NCI-H2227 (cell line): ENCODE results near the gene VN1R5.
"Not testable (repeated sequence)": the region's sequence is repeated elsewhere in the genome, so short reads cannot be mapped to it uniquely, and the experiment has no call there.

Experiments
- DNase-seq: peaks from one replicate; lab custom pipeline; 2025; ENCODE audit not compliant: unreplicated experiment; lab: John Stamatoyannopoulos, UW

The VN1R5 gene

DNA sequence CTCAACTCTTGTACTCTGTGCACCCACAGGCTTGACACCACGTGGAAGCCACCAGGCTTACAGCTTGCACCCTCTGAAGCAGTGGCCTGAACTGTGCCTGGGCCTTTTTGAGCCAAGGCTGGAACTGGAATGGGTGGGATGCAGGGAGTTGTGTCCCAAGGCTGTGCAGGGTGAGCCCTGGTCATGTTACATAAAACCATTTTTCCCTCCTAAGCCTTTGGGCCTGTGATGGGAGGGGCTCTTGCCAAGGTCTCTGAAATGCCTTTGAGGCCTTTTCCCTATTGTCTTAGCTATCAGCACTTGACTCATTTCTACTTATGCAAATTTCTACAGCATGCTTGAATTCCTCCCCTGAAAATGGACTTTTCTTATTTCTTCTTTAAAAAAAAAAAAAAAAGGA is 14.1 kb downstream of the VN1R5 start:
- DNase-seq = no peak

DNA sequence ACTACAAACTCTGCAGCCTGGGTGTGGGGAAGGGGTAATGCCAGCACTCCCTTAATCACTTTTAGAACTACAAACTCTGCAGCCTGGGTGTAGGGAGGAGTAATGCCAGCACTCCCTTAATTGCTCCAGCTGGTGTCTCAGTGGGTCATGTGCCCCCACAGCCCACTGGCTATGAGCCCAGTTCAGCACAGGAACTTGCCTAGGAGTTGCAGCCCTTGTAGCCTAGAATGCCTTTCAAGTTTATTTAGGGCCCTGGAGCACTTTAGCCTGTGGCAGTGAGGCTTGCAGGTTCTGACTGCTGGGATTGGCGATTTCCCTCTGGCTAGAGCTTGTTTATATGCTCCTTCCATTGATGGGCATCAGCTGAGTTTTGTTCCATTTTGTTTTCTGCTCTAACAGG is 17.1 kb downstream of the VN1R5 start:
- DNase-seq = no peak

DNA sequence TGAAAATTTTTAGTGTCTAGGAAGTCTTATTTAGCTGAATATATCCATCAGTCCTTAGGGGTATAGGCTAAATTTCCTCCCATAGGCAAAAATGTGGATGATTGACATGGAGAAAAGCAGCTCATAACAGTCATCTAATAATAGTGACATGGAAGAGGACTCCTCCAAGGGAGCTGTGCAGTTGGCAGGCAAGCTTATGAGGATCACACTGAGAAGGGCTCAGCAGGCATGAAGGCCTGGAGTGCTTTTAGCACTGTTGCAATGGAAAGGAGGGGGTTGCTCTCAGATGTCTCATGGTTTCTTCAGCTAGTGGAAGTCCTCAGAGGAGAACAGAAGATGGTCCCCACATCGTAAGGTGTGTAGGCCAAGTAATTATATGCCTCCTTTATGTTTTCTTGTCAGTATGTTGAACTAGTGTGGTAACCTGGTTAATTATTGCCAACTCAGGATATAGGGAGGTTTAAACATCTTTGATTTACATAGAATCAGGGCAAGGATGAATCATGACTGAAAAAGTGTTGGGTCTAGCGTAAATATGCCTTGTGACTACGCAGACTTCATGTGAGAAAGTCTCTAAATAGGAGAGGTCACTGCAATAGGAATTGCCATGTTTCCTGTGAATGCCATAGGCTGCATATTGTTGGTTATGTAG is 18.9 kb downstream of the VN1R5 start:
- DNase-seq = no peak

DNA sequence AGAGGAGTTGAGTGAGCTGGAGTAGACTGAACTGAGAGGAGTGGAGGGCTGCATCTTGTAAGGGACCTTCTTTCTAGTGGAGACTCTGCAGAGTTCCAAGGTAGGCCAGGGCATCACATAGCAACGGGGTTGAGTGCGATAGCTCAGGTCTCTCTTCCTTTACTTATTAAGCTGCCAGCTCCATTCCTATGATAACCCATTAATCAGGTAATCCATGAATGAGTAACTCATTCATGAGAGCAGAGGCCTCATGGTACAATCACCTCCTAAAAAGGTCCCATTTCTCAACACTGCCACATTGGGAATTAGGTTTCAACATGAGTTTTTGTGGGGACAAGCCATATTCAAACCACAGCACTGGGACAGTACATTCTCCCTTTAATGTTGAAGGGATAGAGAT is 21.3 kb downstream of the VN1R5 start:
- no peak for DNase-seq

DNA sequence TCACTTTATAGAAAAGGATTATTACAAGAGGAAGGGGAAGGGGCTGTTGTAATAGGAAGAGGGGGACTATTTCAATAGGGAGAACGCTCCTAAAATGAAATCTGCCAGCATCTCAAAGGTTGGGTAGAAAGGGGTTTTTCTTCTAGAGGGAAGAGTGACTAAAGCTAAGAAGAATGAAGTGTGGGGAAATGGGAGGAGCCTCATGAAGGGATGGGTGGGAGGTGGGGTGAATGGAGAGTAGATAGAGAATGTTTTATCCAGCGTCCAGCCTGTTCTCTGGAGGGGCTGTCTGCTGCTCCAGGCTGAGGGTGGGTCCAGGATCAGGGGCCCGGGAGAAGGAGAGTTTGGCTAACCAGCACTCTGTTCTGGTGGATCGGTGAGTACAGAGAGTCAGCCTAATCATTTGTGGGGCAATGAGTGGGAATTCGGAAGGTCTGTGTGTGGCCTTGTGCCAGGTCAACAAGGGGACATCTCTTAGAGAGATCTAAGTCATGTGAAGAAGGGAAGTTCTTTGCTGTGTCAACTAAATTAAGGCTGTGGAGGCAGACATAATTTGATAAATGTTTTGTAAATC is 25.2 kb downstream of the VN1R5 start:
- DNase-seq = no peak

DNA sequence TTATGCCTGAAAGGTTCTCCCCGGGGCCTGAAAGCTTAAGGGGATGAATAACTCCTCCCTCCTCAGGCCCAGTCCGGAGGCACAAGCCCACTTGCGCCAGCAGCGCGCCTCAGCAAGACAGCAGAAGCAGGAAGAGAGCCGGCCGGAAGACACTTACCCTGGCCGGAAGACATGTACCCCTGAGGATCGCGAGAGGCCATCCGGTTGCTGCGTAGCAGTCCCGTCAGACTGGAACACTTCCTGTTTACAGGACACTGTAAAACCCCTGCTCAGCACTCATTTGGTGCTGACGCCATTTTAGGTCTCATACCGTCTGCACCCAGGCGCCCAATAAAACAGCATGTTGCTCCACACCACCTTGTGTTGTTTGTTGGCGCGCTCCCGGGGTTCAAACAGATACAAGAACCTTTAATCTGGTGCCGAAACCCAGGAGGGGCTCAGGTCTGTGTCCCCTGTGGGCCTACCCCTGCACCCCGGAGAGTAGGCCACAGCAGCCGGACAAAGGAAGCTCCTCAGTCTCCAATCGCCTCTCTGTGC is 30.3 kb downstream of the VN1R5 start:
- no peak for DNase-seq

DNA sequence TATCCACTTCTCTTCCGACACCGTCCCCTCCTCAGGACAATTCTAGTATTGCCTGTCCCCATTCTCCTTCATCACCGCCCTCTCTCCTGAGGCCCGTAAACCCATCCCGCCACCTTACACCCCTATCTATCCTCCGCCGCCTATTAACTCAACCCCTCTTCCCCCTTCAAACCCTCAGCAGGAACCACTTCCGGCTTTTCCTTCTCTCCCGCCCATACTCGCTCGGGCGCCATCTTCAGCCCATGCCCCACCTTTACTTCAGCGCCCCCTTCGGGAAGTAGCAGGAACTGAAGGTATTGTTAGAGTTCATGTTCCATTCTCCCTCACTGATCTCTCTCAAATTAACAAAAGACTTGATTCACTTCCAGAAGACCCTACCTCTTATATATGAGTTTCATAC is 31.6 kb downstream of the VN1R5 start:
- no peak for DNase-seq

DNA sequence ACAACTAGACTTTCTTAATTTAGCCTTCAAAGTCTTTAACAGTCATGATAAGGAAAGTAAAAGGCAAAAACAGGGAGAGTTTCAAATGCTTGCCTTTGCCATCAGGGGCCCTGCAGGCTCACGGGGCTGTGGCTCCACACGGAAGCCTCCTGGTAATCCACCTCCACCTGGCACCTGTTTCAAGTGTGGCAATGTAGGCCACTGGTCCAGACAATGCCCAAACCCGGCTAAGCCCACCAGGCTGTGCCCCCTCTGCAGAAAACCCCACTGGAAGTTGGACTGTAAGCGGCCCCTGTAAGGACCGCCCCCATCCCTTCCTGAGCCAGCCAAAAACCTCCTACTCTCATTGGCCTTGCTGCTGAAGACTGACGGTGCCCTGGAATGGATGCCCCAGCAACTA is 32.5 kb downstream of the VN1R5 start:
- DNase-seq = no peak

DNA sequence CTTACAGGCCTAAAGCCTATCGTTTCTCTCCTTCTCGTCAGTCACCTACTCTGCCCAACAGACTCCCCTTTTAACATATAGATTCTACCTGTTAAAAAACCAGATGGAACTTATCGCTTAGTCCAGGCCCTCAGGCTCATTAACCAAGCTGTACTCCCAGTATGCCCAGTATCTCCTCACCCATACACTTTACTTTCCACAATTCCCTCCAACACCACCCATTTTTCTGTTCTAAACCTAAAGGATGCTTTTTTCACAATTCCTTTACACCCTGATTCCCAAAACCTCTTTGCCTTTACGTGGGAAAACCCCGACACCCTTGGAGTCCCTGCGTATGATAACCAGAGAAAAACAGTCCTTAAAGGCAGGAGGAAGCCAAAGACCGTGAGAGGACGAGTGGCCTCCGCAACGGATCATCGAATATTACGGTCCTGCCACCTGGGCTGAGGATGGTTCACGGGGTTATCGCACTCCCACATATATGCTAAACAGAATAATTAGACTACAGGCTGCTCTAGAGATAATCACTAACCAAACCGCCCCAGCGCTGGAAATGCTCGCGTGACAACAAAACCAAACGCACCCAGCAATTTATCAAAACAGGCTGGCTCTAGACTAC is 33.5 kb downstream of the VN1R5 start:
- DNase-seq = not testable (repeated sequence)

DNA sequence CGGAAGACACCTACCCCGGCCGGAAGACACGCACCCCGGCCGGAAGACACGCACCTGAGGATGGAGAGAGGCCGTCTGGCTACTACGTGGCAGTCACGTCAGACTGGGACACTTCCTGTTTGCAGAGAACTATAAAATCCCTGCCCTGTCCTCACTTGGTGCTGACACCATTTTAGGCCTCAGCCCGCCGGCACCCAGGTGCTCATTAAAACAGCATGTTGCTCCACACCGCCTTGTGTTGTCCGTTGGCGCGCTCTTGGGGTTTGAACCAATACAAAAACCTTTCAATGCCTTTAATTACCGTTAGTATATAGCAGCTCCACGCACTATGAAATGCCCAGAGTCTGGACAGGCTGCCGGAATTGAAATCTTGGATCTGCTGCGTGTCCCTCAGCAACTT is 34.7 kb downstream of the VN1R5 start:
- DNase-seq = no peak

DNA sequence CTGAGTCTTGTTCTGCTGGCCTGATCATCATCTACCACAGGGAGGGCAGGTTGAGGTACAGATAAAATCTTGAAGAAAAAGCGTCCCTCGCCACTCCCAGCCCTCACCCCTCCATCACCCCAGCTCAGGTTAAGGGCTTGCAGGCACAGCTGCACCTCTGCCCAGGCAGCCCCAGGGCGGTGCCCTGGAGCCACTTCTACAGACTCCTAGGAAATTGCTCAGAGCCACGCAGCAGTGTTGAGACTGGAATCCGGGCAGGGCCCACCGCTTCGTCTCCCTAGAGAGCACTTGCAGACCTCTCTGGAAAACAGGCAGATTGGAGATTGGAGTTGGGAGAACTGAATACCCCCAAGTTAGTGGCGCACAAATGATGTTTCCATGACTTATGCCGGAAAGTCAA is 35.3 kb downstream of the VN1R5 start:
- DNase-seq = no peak

DNA sequence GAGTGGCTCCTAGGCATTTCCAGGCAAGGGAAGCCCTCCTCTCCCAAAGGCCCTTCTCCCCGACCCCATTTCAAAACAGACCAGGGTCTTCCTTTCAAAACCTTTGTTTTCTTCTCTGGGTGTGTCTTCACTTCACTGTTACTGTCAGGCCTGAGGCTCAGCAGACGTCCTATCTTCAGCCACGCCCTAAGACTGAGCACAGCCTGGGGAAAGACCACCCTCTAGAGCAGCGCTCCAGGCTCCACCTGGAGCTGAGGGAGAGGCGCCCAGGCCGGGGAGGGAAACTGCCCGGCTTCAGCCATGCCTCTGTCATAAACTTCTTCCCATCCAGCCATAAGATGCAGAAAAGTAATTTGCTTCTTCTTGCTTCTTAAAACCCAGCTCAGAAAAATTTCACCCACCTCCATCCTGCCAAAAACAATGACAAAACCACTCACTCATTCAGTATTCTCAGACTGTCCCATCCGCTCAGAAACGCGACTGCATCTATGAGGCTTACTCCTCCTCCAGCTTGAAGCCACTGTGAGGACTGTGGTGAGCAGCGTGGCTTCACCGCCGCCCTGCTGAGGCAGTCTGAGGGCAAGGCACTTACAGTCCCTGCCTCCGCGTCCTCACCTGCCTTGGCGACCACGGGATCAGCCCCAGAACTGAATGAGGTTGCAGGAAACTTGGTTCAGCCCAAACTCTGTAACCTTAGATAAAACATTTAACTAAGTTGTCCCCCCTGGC is 36.1 kb downstream of the VN1R5 start:
- no peak for DNase-seq

DNA sequence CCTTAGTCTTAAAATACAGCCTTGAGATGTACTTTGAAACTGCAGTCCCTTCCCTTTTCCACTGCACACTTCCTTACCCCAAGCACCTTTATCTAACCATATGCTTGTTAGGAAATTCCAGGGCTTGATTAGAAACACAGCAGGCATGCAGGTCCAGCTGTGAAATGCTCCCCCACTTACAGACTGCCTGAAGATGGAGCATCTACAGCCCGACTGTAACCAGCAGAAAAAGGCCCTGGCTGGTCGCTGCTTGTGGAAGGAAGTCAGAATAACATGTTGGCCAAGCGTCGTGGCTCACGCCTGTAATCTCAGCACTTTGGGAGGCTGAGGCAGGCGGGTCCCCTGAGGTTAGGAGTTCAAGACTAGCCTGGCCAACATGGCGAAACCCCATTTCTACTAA is 37.2 kb downstream of the VN1R5 start:
- no peak for DNase-seq

DNA sequence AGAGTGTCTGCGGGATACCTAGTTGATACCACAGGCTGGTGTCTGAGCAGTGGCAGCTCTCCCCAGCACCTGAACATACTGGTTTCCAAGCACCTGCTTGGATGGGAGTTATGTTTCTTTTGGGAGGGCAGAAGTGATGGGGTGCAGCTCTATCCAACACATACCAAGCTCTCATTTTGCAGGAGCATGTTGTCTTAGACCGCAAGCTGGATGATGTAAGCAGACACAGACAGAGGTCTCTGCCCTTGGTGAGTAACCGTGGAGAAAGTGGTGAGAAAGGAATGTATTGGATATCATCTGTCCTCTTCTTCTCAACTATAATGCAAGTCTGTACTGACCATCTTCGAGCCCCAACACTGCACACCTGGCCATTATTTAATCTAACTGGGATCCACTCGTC is 38.4 kb downstream of the VN1R5 start:
- no peak for DNase-seq

DNA sequence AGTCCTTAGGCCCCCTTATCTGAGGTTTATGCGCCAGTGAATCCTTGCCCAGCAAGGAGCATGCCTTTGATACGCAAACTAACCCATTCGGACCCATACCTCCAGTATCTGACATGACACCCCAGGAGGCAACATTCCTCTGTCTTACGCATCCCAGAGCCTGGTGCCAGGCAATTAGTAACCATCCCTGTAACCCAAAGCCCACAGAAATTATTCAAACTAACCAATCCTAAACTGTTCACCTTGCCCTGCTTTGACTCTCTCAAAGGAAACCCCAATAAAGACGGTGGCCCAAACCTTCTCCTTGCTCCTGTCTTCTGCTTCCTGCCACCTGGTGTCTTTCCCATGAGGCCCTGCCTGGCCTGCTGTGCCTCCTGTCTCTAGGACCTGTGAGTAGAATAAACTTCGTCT is 39.4 kb downstream of the VN1R5 start:
- DNase-seq = no peak

DNA sequence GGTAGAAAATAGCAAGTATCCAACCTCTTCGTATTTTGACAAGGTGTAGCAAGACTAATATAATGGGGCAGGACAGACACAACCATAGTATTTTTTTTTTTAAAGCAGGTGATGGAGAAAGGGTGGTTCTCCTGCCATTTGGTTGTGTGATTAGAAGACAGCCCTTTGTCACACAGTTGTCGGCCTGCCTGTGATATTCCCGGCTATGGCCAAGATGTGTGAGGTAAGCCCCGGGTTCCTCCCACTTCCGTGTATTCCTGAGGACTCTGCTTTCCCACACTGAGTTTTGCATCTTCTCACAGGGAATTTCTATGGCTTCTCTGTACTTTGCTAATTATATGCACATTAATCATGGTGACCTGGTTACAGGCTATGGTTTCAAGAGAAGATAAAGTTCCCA is 39.9 kb downstream of the VN1R5 start:
- DNase-seq = no peak

DNA sequence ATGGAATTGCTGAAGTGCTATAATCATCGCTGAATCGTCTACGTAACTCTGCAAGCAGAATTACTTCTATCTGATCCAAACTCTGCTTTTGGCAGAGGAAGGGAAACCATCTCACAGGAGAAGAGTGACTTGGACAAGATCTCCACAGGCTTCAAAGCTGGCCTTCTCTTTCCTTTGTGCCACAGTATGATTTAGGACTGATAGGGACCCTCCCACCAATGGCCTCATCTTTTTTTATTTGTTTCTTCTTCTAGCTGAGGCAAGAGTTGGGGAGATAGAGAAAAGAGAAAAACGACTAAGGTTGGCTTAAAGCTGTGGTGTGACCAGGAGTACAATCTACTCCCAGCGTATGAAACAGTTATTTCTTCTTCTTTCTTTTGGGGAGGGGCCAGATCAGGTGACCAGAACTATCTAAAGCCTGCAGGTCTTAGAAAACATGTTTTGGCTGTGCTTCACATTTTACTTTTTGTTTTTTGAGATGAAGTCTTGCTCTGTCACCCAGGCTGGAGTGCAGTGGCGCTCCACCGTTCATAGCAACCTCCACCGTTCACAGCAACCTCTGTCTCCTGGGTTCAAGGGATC is 40.8 kb downstream of the VN1R5 start:
- DNase-seq = no peak

DNA sequence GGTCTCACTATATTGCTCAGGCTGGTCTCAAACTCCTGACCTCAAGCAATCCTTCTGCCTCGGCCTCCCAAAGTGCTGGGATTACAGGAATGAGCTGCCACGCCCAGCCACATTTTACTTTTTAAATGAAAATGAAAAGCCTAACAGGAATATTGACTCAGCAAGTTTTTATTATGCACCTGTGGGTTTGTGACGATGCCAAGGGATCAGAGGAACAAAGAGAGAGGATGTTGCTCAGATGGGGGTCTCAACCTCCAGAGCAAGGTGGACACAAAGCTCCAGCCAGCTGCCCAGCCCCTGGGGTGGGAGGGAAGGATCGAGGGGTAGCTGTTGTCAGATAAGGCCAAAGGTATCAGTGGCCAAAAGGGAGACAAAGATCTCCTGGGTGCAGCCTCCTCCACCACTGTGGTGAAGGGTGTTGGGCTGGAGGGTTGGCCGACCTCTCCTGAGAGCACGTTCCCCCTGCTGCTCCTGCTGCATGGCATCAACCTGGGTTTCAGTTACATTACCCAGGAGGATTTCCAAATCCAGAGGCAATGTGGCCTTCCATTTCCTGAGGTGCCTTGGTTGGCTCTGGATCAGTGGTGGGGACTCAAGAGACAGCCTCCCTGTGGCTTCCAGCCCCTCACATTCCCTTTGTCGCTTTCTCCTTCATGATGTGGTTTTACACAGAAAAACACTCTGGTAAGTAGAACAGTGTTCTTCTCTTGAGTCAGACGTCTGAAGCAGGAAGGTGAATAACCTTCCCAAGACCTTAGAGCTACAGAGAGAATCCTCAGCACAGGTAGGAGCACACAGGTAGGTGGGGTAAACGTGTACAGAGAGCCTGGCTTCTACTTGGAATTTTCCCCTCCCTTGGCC is 41.6 kb downstream of the VN1R5 start:
- no peak for DNase-seq

DNA sequence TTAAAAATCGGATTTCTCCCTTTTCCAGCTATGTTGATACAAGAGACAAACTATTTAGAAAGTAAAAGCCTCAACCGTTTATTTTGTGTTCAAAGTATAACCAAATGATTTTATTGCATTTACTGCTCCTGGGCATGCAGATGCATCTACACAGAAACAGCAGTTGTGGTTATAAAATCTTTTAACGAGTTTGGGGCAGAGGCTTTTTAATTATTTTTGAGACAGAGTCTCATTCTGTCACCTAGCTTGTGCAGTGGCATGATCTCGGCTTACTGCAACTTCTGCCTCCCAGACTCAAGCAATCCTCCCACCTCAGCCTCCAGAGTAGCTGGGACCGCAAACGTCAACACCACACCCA is 42.2 kb downstream of the VN1R5 start:
- no peak for DNase-seq

DNA sequence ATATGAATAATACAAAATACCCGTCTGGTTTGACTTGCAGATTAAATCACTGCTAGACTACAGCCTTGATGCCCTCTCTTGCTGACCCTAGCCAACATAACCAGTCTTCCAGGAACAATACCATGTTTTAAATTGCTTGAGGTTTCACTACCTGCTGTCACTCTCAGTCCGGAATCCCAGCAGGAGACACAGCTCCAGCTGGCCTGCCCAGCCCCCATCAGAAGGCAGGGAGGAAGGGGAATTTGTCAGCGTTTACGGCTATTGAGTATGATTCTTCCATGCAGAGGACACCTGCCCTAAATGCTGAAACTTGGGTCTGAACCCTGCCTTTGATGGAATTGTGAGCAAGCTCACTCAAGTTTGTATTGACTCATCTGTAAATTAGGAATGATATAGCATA is 42.8 kb downstream of the VN1R5 start:
- DNase-seq = no peak
